Central memory CD8-positive, alpha-beta T cell (primary cell): ENCODE data around the gene LAMB4.
A peak's percentile ranks its signal among the peaks of the same experiment; 100 is the strongest.

ENCODE experiments used
- ATAC-seq: fragments of 150-1000 bp; cut with Tn5 transposase; replicated peaks from 2 replicates; pipeline ENCODE4 v1.10.0; 2022; ENCODE audit warnings: mild to moderate bottlenecking, moderate FRiP score, moderate number of reproducible peaks; ENCODE audit not compliant: poor library complexity, severe bottlenecking; ENCODE audit errors: extremely low read depth
- DNase-seq, 2 donors: peaks; one replicate each; pipeline ENCODE4 v3.0.0; 2021; ENCODE audit warnings: low spot score in 2 of 2
- H3K27ac Mint-ChIP-seq: one replicate; pipeline ENCODE4 v1.8.0; 2022; ENCODE audit warnings: low read depth, mild to moderate bottlenecking, moderate library complexity, mixed read lengths
- H3K27me3 Mint-ChIP-seq: one replicate; pipeline ENCODE4 v1.8.0; 2022; ENCODE audit warnings: mixed read lengths
- H3K36me3 Mint-ChIP-seq: one replicate; pipeline ENCODE4 v1.8.0; 2022; ENCODE audit warnings: mild to moderate bottlenecking, moderate library complexity, mixed read lengths; ENCODE audit not compliant: insufficient read depth
- H3K4me1 Mint-ChIP-seq: one replicate; pipeline ENCODE4 v1.8.0; 2022; ENCODE audit warnings: mixed read lengths
- H3K4me3 Mint-ChIP-seq: one replicate; pipeline ENCODE4 v1.8.0; 2022; ENCODE audit warnings: mild to moderate bottlenecking, moderate library complexity, mixed read lengths
- H3K9me3 Mint-ChIP-seq: one replicate; pipeline ENCODE4 v1.8.0; 2022; ENCODE audit warnings: mixed read lengths

LAMB4 gene

DNA sequence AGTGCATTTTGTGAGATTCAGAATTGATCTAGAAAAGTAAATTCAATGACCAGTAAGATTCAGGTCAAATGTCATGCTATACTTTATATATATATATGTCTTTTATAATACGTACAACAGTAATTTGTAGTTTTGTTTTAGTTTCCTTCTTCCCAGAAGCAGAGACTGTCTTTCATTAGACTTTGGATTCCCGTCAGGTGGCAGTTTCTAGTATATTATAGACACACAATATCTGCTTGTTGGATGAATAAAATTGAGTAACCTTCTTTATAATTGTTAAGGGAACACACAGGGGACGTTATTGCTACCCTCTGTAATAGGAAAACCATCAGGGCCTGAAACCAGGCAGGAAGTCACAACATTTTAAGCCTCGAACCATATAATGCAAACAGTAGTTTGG is 121.9 kb downstream of the LAMB4 start:
- H3K36me3 Mint-ChIP-seq, result no peaks in the 10 kb centered on the region
- H3K27me3 Mint-ChIP-seq, result peaks cover 59% of the 10 kb centered on the region
- H3K27ac Mint-ChIP-seq, result no peak overlapping the region
- no peak overlapping the region for H3K4me3 Mint-ChIP-seq
- ATAC-seq, result no peak
- DNase-seq, result no peak
- H3K4me1 Mint-ChIP-seq, result peaks cover 7% of the 10 kb centered on the region
- no peaks in the 10 kb centered on the region for H3K9me3 Mint-ChIP-seq

DNA sequence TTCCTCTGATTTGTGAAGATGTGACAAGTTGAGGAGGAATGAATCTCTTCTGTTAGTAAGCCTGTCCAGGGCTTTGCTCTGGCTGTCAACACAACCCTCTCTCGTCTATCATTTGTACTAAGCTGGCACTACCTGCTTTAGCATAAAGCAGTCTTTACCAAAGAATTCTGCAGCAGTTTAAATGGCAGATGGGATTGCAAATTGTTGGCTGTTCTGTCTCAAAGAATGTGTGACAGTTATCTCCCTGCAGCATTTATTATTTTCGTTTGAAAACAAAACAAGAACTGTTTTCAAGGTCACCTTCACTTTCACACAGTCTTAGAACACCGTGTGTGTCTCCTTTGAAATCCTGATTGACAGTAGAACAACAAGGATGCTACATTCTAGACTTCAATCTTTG is 122.4 kb downstream of the LAMB4 start:
- DNase-seq (no peak), ATAC-seq (no peak)
- peaks cover 7% of the 10 kb centered on the region for H3K4me1 Mint-ChIP-seq
- H3K36me3 Mint-ChIP-seq, result peaks cover under 1% of the 10 kb centered on the region
- peaks cover 54% of the 10 kb centered on the region for H3K27me3 Mint-ChIP-seq
- H3K4me3 Mint-ChIP-seq, result no peak overlapping the region
- H3K9me3 Mint-ChIP-seq, result no peaks in the 10 kb centered on the region
- H3K27ac Mint-ChIP-seq, result no peak overlapping the region

DNA sequence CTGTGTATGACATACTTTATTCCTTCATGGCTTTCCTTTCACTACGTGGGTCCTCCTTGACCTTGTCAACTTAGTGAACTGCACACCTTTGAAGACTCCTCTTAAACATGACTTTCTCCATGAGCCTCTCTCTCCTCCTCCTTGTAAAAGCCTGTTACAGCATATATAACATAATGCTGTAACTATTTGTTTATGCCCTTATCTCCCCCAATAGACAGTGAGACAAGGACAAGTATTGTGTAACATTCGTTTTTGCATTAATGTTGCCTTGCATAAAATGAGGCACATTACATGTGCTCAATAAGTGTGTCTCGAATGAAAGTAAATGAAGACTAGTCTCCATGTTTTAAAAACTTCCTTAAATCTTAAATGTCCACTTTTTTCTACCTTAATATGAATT is 122.9 kb downstream of the LAMB4 start:
- H3K36me3 Mint-ChIP-seq, result peaks cover 1% of the 10 kb centered on the region
- H3K27ac Mint-ChIP-seq, result no peak overlapping the region
- H3K4me1 Mint-ChIP-seq, result peaks cover 7% of the 10 kb centered on the region
- H3K9me3 Mint-ChIP-seq, result no peaks in the 10 kb centered on the region
- DNase-seq (no peak), ATAC-seq (no peak)
- no peak overlapping the region for H3K4me3 Mint-ChIP-seq
- H3K27me3 Mint-ChIP-seq, result peaks cover 49% of the 10 kb centered on the region

DNA sequence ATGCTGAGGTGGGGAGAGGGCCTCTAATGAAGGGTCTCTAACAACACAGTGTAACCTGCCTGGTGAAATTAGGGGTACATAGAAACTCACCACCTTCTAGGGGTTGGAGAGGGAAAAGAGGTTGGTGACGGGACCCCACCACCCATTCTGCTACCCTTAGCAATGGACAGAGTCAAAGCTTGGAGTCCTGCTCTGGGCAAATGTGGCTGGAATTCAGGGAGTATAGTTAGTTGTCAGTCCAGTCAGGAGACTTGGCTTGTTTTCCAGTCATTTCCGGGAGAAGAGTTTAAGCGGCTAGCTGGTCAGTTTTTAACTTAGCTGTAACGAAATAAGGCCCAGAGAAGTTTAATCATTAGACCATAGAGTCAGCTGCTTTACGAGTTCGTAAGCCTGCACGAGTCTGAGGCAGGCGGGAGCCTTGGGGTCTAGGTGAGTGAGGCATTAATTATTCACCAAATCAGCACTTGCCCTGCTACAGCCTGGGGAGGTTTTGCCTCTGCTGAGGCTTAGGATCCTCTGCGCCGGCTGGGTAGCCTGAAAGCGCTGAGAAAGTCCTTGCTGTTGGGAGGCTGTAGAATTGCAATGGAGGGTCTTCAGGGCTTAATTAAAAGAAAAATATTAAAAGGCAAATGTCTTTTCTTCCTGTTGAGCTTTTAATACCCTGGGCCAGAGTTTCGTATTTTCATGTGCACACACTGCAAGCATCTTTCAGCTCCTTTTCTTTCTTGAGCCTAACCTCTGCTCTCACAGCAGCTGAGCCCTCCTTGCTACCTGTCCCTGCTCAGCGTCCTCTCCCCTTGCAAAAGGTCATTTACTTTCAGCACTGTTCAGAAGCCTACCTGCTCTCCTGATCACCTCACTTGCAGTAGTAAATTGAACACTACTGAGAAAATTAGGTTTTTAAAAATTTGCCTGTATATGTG is 125.7 kb downstream of the LAMB4 start:
- ATAC-seq, result no peak
- Mint-ChIP-seq H3K36me3 (peaks cover 1% of the 10 kb centered on the region), H3K27ac (no peak overlapping the region), H3K27me3 (peaks cover 57% of the 10 kb centered on the region), H3K9me3 (no peaks in the 10 kb centered on the region), H3K4me1 (peaks cover 7% of the 10 kb centered on the region), H3K4me3 (peak overlapping the region; percentile 49)
- no peak for DNase-seq

DNA sequence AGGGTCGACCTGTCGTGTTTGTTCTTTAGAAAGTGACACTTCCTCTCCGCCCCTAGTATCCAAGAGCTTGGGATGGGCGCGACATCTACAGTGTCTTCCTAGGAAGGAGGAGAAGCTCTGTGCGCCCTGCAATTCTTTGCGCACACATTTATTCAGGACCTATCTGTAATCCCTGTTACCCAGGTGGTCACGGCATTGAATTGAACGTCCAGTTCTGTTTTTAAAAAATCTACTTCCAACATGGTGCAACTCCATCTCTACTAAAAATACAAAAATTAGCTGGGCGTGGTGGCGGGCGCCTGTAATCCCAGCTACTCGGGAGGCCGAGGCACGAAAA is 126.6 kb downstream of the LAMB4 start:
- Mint-ChIP-seq H3K27me3 (peaks cover 66% of the 10 kb centered on the region), H3K9me3 (no peaks in the 10 kb centered on the region), H3K4me1 (peaks cover 7% of the 10 kb centered on the region), H3K4me3 (peak overlapping the region; percentile 49), H3K36me3 (peaks cover 1% of the 10 kb centered on the region), H3K27ac (no peak overlapping the region)
- ATAC-seq, result no peak
- no peak for DNase-seq

DNA sequence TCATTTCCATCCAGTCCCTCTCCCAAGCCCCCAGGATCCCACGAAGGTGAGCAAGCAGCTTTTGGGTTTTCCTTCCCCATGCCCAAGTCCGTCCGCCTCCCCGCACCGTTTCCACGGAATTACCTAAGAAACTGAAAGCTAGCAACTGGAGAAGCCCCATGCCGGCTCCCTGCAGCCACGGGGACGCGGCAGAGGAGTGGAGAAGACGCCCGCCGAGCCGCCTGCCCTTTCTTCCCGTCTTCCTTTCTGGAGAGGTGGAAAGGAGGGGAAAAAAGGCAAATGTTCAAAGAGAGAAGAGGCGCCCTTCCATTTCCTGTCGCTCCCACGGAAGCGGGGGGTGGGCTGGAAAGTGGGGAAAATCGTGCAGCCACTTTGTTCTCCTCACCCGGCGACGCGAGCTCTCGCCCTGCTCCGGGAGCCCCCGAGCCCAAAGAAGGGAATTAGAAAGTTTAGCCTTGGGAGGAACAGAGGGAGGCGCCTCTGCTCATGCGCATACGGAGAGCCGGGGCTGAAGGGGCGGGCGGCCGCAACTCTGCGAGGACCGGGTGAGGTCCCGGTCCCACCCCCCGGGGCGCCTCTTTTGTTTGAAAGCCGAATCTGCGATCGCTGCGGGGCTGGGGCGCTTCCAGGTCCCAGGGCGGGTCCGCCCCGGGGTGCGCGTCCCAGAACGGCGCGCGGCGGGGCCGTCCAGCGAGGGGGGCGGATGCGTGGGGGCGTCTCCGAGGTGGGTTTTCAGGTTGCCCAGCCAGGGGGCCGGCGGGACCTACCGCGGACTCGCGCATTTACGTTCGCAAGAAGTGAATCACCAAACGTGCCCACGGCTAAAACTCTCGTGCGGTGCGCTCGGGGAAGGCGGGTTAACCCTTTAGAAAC is 127.2 kb downstream of the LAMB4 start, which contains the start of gene LAMB1:
Gene LAMB1, minus strand, starts transcription at position 436 of the 873 bp plus-strand sequence. Its CDS starts 276 bp downstream, at position 160.
- H3K4me1 Mint-ChIP-seq, result peaks cover 7% of the 10 kb centered on the region
- no peaks in the 10 kb centered on the region for H3K9me3 Mint-ChIP-seq
- H3K4me3 Mint-ChIP-seq, result peak within 1 kb of the TSS; percentile 62
- H3K27me3 Mint-ChIP-seq, result peaks cover 66% of the 10 kb centered on the region
- no peak for ATAC-seq
- no peak within 1 kb of the TSS for H3K27ac Mint-ChIP-seq
- peaks cover 1% of the 10 kb centered on the region for H3K36me3 Mint-ChIP-seq
- no peak for DNase-seq

DNA sequence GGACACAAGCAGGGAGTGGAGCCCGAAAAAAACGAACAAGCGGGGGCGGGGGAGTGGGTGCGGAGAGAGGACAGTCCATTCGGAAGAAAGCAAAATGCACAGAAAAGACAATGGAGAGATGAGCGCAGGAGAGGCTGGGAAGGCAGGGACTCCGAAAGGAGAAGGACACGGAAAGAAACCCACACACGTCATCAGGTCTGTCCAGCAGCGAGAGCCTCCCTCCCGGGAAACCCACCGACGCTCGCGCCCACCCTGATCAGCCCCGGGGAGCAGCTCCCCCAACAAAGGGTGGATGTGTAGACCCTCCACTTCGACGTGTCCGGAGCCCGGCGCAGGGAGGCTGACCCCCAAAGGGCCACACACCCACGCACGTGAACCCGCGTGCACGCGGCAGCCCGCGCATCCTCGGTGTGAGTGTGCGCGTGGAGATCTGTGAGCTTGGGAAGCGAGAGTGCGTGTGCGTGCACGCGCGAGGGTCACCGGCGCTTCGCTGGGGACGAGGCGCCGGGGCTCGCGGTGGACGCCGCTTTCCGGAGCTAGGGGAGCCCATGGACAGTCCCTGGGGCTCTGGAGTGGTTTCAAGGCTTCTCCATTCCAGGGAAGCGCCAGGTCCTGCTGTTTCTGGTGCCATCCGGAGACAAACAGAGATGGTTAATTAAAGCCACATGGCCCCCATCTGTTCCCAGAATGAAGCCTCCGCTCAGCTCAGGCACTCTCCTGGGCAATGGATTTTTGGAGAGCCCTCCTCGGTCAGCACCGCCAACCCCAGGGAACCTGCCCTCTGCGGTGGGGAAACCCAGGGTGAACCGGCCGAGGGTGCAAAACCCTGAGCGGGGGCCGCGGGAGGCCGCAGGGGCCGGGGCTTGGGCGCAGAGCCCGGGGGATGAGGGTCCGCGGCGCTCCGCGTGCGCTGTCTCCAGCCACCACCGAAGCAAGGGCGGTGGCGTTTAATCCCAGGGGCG is 128.1 kb downstream of the LAMB4 start:
- peaks cover 59% of the 10 kb centered on the region for H3K27me3 Mint-ChIP-seq
- no peak for ATAC-seq

DNA sequence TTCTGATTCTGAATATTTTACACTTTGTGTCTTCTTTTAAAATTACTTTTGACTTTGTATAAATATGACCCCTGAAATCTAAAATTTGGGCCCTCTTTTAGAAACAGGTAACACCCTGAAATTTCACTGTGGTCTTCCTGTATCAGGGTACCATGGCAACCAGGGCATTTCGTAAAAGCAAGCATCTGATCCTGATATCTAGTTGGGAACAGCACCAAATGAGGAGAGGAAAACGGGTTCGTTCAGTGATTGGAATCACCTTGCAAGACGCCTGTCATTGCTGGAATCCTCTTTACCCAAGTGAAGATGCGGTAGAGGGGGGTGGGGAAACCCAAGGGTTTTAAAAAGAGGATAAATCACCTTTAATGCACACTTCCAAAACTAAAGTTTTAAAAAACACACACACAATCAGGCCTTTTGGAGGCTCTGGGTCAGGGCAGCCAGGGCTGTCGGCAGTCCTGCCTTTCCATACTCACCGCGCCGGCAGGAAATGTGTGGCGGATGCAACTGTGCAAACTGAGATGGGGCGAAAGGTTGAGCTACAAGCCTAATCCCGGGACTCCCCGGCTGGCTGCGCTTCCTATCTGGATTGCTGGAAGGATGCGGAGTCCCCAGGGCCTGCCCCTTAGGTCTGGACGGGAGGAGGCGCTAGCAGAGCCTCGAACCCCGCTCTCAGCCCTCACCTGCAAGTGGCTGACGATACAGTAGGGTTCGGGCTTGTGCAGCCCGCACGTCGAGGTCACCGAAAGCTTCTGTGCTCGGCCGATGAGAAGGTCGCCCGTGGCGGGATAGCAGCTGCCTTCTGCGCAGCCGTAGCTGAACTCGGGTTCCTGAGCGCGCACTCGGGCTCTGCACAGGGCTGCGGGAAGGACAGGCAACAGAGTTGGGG is 129.0 kb downstream of the LAMB4 start:
- H3K4me3 Mint-ChIP-seq, result peak overlapping the region; percentile 27
- peaks cover 59% of the 10 kb centered on the region for H3K27me3 Mint-ChIP-seq
- ATAC-seq, result no peak
- peaks cover 1% of the 10 kb centered on the region for H3K36me3 Mint-ChIP-seq
- no peak for DNase-seq
- no peaks in the 10 kb centered on the region for H3K9me3 Mint-ChIP-seq
- H3K27ac Mint-ChIP-seq, result no peak overlapping the region
- H3K4me1 Mint-ChIP-seq, result peaks cover 7% of the 10 kb centered on the region

More for the DNA sequence above, 128.1 kb downstream of the LAMB4 start:
- H3K36me3 Mint-ChIP-seq, result peaks cover 1% of the 10 kb centered on the region
- DNase-seq, result no peak
- peak overlapping the region; percentile 62 for H3K4me3 Mint-ChIP-seq
- no peak overlapping the region for H3K27ac Mint-ChIP-seq
- H3K4me1 Mint-ChIP-seq, result peaks cover 7% of the 10 kb centered on the region
- H3K9me3 Mint-ChIP-seq, result no peaks in the 10 kb centered on the region

DNA sequence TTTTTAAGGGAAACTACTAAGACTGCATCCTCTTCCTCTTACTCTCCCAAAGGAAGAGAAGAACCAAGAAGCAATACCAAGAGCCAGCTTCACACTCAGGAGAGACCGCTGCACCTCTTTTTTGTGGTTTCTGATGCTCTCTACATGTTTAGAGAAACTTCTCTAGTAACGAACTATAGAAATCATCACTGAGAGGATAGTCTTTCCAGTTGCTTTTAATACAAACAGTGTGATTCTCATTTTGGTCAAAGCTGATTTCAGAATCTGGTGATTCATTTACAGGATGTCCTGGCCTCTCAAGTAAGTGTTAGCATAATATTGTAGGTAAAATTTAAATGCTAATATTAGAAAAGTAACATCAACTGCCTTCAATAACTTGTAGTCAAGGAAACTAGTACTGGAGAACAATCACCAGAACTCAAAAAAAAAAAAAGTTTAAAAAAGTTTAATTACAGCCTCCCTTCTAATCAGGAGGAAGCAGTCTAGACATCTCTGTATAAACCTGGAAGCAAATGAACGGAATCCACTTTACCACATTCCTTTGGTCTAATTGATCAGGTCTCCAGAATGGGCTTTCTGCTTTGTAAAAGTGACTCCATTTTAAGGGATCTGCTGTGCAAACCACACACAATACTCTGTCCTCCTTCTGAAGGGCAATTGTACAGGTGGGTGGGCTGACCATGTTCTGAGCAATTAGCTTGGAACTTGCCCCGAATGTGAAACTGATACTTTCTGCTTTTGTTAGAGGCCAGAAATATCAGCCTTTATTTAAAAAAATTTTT is 130.2 kb downstream of the LAMB4 start:
- Mint-ChIP-seq H3K27ac (no peak overlapping the region), H3K9me3 (no peaks in the 10 kb centered on the region), H3K36me3 (peaks cover 1% of the 10 kb centered on the region), H3K27me3 (peaks cover 60% of the 10 kb centered on the region), H3K4me3 (no peak overlapping the region), H3K4me1 (peaks cover 7% of the 10 kb centered on the region)
- ATAC-seq (no peak), DNase-seq (no peak)

DNA sequence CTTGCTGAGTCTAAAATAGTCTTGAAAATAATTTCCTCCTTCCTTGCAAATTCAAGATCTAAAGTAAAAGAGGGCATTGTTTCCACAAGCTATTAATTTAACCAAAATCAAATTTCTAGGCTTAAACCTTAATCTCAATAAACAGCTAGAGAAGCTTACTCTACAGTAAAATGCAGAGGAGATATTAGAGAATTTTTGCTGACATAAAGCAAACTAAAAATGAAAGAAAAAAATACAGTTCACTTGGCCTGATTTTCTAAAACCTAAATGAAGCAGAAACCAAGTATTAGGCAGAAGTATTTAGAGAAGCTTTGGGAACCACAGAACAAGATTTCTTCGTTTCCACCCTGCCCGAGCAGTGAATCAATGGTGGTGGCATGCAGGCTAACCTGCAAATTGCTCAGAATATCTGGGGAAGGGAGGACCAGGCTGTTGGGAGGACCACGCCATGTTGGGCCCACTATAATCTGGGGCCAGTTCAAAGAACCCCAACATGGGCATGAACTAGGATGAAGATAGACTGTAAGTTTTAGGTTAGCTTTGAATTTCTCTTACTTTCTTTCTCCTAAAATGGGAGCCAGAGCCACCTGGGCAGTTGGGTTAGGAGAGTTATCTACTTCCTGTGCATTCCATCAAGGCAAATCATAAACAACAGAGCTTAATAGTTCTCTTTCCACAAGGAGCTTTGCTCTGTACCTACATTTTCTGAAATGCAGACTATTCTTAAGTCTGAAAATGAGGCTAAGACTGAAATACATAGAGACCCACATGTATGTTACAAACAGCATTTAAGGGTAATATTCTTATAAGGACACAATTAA is 131.3 kb downstream of the LAMB4 start:
- Mint-ChIP-seq H3K4me1 (peaks cover 2% of the 10 kb centered on the region), H3K9me3 (no peaks in the 10 kb centered on the region), H3K36me3 (peaks cover 1% of the 10 kb centered on the region), H3K27me3 (peaks cover 55% of the 10 kb centered on the region), H3K4me3 (no peak overlapping the region), H3K27ac (no peak overlapping the region)
- DNase-seq (no peak), ATAC-seq (no peak)
